Endothelial cell of umbilical vein (primary cell): ENCODE data around the gene VTA1. TPM values are rescaled to one million over a fixed set of nuclear protein-coding genes. Genes with fewer than 3 reads are reported as not detected.

Experiments used
- BruUV-seq: library from RNA; stranded (reverse); fragments of 400-500 nt; replicated peaks from 2 replicates; lab custom pipeline; 2021; lab: Mats Ljungman, UMichigan
- CTCF ChIA-PET: fragments of 300-600, 350-600 bp; sonication (Branson Sonifier 250); formaldehyde crosslinking; loops from one replicate; lab custom pipeline; 2021; ENCODE audit warnings: antibody characterized with exemption, inconsistent platforms; lab: Charles Lee
- POLR2A ChIA-PET: fragments of 300-600, 350-600 bp; sonication (Branson Sonifier 250); formaldehyde crosslinking; loops from one replicate; lab custom pipeline; 2021; ENCODE audit warnings: antibody characterized with exemption, inconsistent platforms; lab: Charles Lee
- DNase-seq: peaks from one replicate; pipeline ENCODE4 v3.0.0-alpha.2; 2011; ENCODE audit warnings: low read depth, low spot score
- FAIRE-seq: peaks from 2 replicates; lab custom pipeline; 2011; peaks lifted over from hg19 to GRCh38; lab: Jason Lieb, UNC
- H2AFZ ChIP-seq: 2 replicates; pipeline ENCODE4 v1.6.0; 2012; ENCODE audit warnings: low read depth, low read length, control low read depth, inconsistent platforms
- H3K27ac ChIP-seq: 2 replicates; pipeline ENCODE4 v1.5.1; 2011; ENCODE audit warnings: low read depth, mild to moderate bottlenecking, control low read depth, low read length, moderate library complexity; ENCODE audit not compliant: insufficient read depth
- H3K27me3 ChIP-seq, 2 experiments: 2 replicates each; pipeline versions ENCODE4 v1.6.0 to v1.6.1; 2011; ENCODE audit warnings: low read length in 2 of 2, mixed read lengths in 1 of 2; ENCODE audit not compliant: control insufficient read depth in 2 of 2, insufficient read depth in 2 of 2
- H3K36me3 ChIP-seq, 2 experiments: 2 replicates in 1 of 2; 3 replicates in 1 of 2; pipeline ENCODE4 v1.5.1; 2011; ENCODE audit warnings: low read length in 2 of 2, mild to moderate bottlenecking in 1 of 2, moderate library complexity in 1 of 2; ENCODE audit not compliant: control insufficient read depth in 2 of 2, insufficient read depth in 2 of 2; ENCODE audit errors: extremely low read depth in 1 of 2
- H3K4me1 ChIP-seq: 3 replicates; pipeline ENCODE4 v1.5.1; 2011; ENCODE audit warnings: mild to moderate bottlenecking, low read length; ENCODE audit not compliant: control insufficient read depth, insufficient read depth; ENCODE audit errors: extremely low read depth
- H3K4me2 ChIP-seq: 2 replicates; pipeline ENCODE4 v1.6.1; 2011; ENCODE audit warnings: low read length, control low read depth, mixed read lengths; ENCODE audit not compliant: insufficient read depth
- H3K4me3 ChIP-seq, 3 experiments: fragments of 200-600 bp in 1 of 3; sonication (generic), shearing (Covaris generic) in 1 of 3; replicated peaks in 1 of 3; 2 replicates each; pipeline ENCODE4 v1.5.1; 2011 to 2016; ENCODE audit warnings: control low read depth in 3 of 3, low read length in 3 of 3, mild to moderate bottlenecking in 2 of 3, inconsistent platforms in 1 of 3, low read depth in 1 of 3, moderate library complexity in 1 of 3; ENCODE audit not compliant: insufficient read depth in 1 of 3
- H3K79me2 ChIP-seq: 2 replicates; pipeline ENCODE4 v1.6.0; 2012; ENCODE audit warnings: low read length, inconsistent platforms; ENCODE audit not compliant: control insufficient read depth, insufficient read depth
- H3K9ac ChIP-seq: replicated peaks from 2 replicates; pipeline ENCODE3; 2011; ENCODE audit warnings: low read length, control low read depth; ENCODE audit not compliant: insufficient read depth; ENCODE audit errors: extremely low read depth
- H3K9me1 ChIP-seq: replicated peaks from 3 replicates; pipeline ENCODE4 v1.6.0; 2011; ENCODE audit warnings: mild to moderate bottlenecking, low read length; ENCODE audit not compliant: control insufficient read depth, insufficient read depth; ENCODE audit errors: extremely low read depth
- H3K9me3 ChIP-seq: replicated peaks from 2 replicates; pipeline ENCODE4 v1.5.1; 2012; ENCODE audit warnings: low read length, inconsistent platforms; ENCODE audit not compliant: control insufficient read depth, insufficient read depth
- H4K20me1 ChIP-seq: replicated peaks from 2 replicates; pipeline ENCODE3; 2011; ENCODE audit warnings: mild to moderate bottlenecking, low read length; ENCODE audit not compliant: control insufficient read depth, insufficient read depth; ENCODE audit errors: extremely low read depth
- EZH2 ChIP-seq: IDR thresholded peaks from 2 replicates; pipeline ENCODE4 v1.6.1; 2012; ENCODE audit warnings: borderline replicate concordance, low read depth, mild to moderate bottlenecking, moderate library complexity, low read length, inconsistent platforms; ENCODE audit not compliant: severe bottlenecking
- FOS ChIP-seq: IDR thresholded peaks from 2 replicates; pipeline ENCODE4 v1.6.1; 2011; ENCODE audit warnings: mild to moderate bottlenecking, low read length, moderate library complexity, borderline replicate concordance; ENCODE audit not compliant: insufficient read depth
- GATA2 ChIP-seq: IDR thresholded peaks from 2 replicates; pipeline ENCODE4 v1.7.0; 2011; ENCODE audit warnings: low read depth, mild to moderate bottlenecking, moderate library complexity, mixed read lengths, low read length; ENCODE audit not compliant: insufficient read length, insufficient read depth
- JUN ChIP-seq: IDR thresholded peaks from 2 replicates; pipeline ENCODE4 v1.6.1; 2011; ENCODE audit warnings: borderline replicate concordance, low read depth; ENCODE audit not compliant: insufficient read length, insufficient read depth
- MYC ChIP-seq: IDR thresholded peaks from one replicate; pipeline ENCODE4 v1.6.1; 2011; ENCODE audit warnings: mild to moderate bottlenecking, low read depth, low read length
- POLR2A ChIP-seq: IDR thresholded peaks from 2 replicates; pipeline ENCODE4 v1.6.1; 2012; ENCODE audit warnings: low read depth, mild to moderate bottlenecking, control low read depth, low read length
- POLR2AphosphoS5 ChIP-seq: IDR thresholded peaks from 2 replicates; pipeline ENCODE4 v1.6.1; 2012; ENCODE audit warnings: low read depth, mild to moderate bottlenecking, control low read depth, low read length, moderate library complexity; ENCODE audit not compliant: insufficient read depth
- dilution Hi-C: fragments of 300-500 bp; cut with MboI; formaldehyde crosslinking; loops from one replicate; pipeline ENCODE4 v1.15.0; 2019; ENCODE audit warnings: low sequenced_read_pairs; ENCODE audit not compliant: extremely low pct_ligation_motif_present
- intact Hi-C: fragments of 100-400 bp; cut with micrococcal nuclease; formaldehyde crosslinking; loops from one replicate; pipeline ENCODE4 v1.10.0; 2022
- polyA plus RNA-seq, 4 experiments: library from polyadenylated mRNA; depleted of rRNA in 3 of 4; stranded (reverse) in 3 of 4; unstranded in 1 of 4; fragments of >200 nt; gene quantifications; 2 replicates each; pipeline versions ENCODE4 v1.2.1 to v1.2.3, GENCODE V29; 2011 to 2012; ENCODE audit warnings: missing spikeins in 1 of 4
- total RNA-seq: library from RNA; stranded (reverse); gene quantifications from 2 replicates; pipeline ENCODE4 v1.2.3, GENCODE V29; 2021
- TF ChIP-seq, protein P1 (sequence below), 2 donors: IDR thresholded peaks; 1 replicate in 1 of 2; 2 replicates in 1 of 2; pipeline ENCODE4 v1.5.1; 2011; ENCODE audit warnings: low read length in 2 of 2, mild to moderate bottlenecking in 2 of 2, moderate library complexity in 2 of 2, control low read depth in 1 of 2, inconsistent platforms in 1 of 2, low read depth in 1 of 2; ENCODE audit not compliant: insufficient read depth in 1 of 2; ENCODE audit errors: extremely low read depth in 1 of 2
- TF ChIP-seq, protein P2 (sequence below): IDR thresholded peaks from 2 replicates; pipeline ENCODE4 v1.6.1; 2011; ENCODE audit not compliant: insufficient read depth, insufficient read length

Gene VTA1
- total and polyA plus RNA-seq, 2 donors (not counting 3 experiments of a cell fraction or from before 2014, with no cell fraction given): 39.0 to 40.9 TPM

DNA sequence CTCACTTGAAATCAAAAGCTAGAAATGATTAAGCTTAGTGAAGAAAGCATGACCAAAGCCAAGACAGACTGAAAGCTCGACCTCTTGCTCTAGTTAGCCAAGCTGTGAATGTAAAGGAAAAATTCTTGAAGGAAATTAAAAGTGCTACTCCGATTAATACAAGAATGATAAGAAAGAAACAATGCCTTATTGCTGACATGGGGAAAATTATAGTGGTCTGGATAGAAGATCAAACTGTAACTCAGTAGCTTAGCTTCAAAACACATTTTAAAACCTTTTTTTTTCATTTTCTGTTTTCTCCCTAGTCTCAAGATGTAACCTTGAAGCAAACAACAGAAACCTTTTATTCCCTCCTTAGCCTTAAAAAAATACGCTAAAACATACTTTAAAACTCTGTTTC, 25.7 kb upstream of the VTA1 start:
- TF ChIP-seq POLR2AphosphoS5 (no peak), GATA2 (no peak), EZH2 (no peak), MYC (no peak), FOS (no peak), POLR2A (no peak), JUN (no peak)
- TF ChIP-seq, protein P1, sequence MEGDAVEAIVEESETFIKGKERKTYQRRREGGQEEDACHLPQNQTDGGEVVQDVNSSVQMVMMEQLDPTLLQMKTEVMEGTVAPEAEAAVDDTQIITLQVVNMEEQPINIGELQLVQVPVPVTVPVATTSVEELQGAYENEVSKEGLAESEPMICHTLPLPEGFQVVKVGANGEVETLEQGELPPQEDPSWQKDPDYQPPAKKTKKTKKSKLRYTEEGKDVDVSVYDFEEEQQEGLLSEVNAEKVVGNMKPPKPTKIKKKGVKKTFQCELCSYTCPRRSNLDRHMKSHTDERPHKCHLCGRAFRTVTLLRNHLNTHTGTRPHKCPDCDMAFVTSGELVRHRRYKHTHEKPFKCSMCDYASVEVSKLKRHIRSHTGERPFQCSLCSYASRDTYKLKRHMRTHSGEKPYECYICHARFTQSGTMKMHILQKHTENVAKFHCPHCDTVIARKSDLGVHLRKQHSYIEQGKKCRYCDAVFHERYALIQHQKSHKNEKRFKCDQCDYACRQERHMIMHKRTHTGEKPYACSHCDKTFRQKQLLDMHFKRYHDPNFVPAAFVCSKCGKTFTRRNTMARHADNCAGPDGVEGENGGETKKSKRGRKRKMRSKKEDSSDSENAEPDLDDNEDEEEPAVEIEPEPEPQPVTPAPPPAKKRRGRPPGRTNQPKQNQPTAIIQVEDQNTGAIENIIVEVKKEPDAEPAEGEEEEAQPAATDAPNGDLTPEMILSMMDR (IDR thresholded peaks at IDR 0.05; ENCODE audit: extremely low read depth in 1 of 2, insufficient read depth in 1 of 2, low read depth in 1 of 2, low read length in 2 of 2): no peak
- TF ChIP-seq, protein P2, sequence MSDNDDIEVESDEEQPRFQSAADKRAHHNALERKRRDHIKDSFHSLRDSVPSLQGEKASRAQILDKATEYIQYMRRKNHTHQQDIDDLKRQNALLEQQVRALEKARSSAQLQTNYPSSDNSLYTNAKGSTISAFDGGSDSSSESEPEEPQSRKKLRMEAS: no peak
- Histone ChIP-seq H3K36me3 (no peaks in the 10 kb centered on the region), H3K27ac (no peak overlapping the region), H3K9ac (no peak overlapping the region), H3K79me2 (no peaks in the 10 kb centered on the region), H3K4me3 (no peak overlapping the region), H3K27me3 (peaks cover 0 to 4% of the 10 kb centered on the region in 2 experiments), H3K9me3 (no peaks in the 10 kb centered on the region), H4K20me1 (no peaks in the 10 kb centered on the region), H3K9me1 (no peaks in the 10 kb centered on the region), H3K4me2 (no peak overlapping the region), H3K4me1 (no peaks in the 10 kb centered on the region), H2AFZ (no peak overlapping the region)
- dilution Hi-C loops (no loop called here), intact Hi-C loops (no loop called here)
- no peak for FAIRE-seq
- ChIA-PET CTCF (interaction anchor here (0.8 to 1.8 kb wide), 3 partner anchors 21 to 87 kb away, joined by 3 to 11 read pairs (median 3); no protein-coding TSS in a partner anchor), POLR2A (interaction anchor here (0.6 kb wide), 1 partner anchor 10 kb away, joined by 4 read pairs; no protein-coding TSS in a partner anchor)
- no TSS peak for BruUV-seq
- DNase-seq: no peak
